Endothelial cell of umbilical vein (primary cell): Measurements from ENCODE around the gene PRKCSH. TPM values are rescaled to one million over a fixed set of nuclear protein-coding genes. Genes with fewer than 3 reads are reported as not detected.

Experiments used
- BruUV-seq: library from RNA; stranded (reverse); fragments of 400-500 nt; replicated peaks from 2 replicates; lab custom pipeline; 2021; lab: Mats Ljungman, UMichigan
- CTCF ChIA-PET: fragments of 300-600, 350-600 bp; sonication (Branson Sonifier 250); formaldehyde crosslinking; loops from one replicate; lab custom pipeline; 2021; ENCODE audit warnings: antibody characterized with exemption, inconsistent platforms; lab: Charles Lee
- POLR2A ChIA-PET: fragments of 300-600, 350-600 bp; sonication (Branson Sonifier 250); formaldehyde crosslinking; loops from one replicate; lab custom pipeline; 2021; ENCODE audit warnings: antibody characterized with exemption, inconsistent platforms; lab: Charles Lee
- DNase-seq: peaks from one replicate; pipeline ENCODE4 v3.0.0-alpha.2; 2011; ENCODE audit warnings: low read depth, low spot score
- FAIRE-seq: peaks from 2 replicates; lab custom pipeline; 2011; peaks lifted over from hg19 to GRCh38; lab: Jason Lieb, UNC
- H2AFZ ChIP-seq: 2 replicates; pipeline ENCODE4 v1.6.0; 2012; ENCODE audit warnings: low read depth, low read length, control low read depth, inconsistent platforms
- H3K27ac ChIP-seq: 2 replicates; pipeline ENCODE4 v1.5.1; 2011; ENCODE audit warnings: low read depth, mild to moderate bottlenecking, control low read depth, low read length, moderate library complexity; ENCODE audit not compliant: insufficient read depth
- H3K27me3 ChIP-seq, 2 experiments: 2 replicates each; pipeline versions ENCODE4 v1.6.0 to v1.6.1; 2011; ENCODE audit warnings: low read length in 2 of 2, mixed read lengths in 1 of 2; ENCODE audit not compliant: control insufficient read depth in 2 of 2, insufficient read depth in 2 of 2
- H3K36me3 ChIP-seq, 2 experiments: 2 replicates in 1 of 2; 3 replicates in 1 of 2; pipeline ENCODE4 v1.5.1; 2011; ENCODE audit warnings: low read length in 2 of 2, mild to moderate bottlenecking in 1 of 2, moderate library complexity in 1 of 2; ENCODE audit not compliant: control insufficient read depth in 2 of 2, insufficient read depth in 2 of 2; ENCODE audit errors: extremely low read depth in 1 of 2
- H3K4me1 ChIP-seq: 3 replicates; pipeline ENCODE4 v1.5.1; 2011; ENCODE audit warnings: mild to moderate bottlenecking, low read length; ENCODE audit not compliant: control insufficient read depth, insufficient read depth; ENCODE audit errors: extremely low read depth
- H3K4me2 ChIP-seq: 2 replicates; pipeline ENCODE4 v1.6.1; 2011; ENCODE audit warnings: low read length, control low read depth, mixed read lengths; ENCODE audit not compliant: insufficient read depth
- H3K4me3 ChIP-seq, 3 experiments: fragments of 200-600 bp in 1 of 3; sonication (generic), shearing (Covaris generic) in 1 of 3; replicated peaks in 1 of 3; 2 replicates each; pipeline ENCODE4 v1.5.1; 2011 to 2016; ENCODE audit warnings: control low read depth in 3 of 3, low read length in 3 of 3, mild to moderate bottlenecking in 2 of 3, inconsistent platforms in 1 of 3, low read depth in 1 of 3, moderate library complexity in 1 of 3; ENCODE audit not compliant: insufficient read depth in 1 of 3
- H3K79me2 ChIP-seq: 2 replicates; pipeline ENCODE4 v1.6.0; 2012; ENCODE audit warnings: low read length, inconsistent platforms; ENCODE audit not compliant: control insufficient read depth, insufficient read depth
- H3K9ac ChIP-seq: replicated peaks from 2 replicates; pipeline ENCODE3; 2011; ENCODE audit warnings: low read length, control low read depth; ENCODE audit not compliant: insufficient read depth; ENCODE audit errors: extremely low read depth
- H3K9me1 ChIP-seq: replicated peaks from 3 replicates; pipeline ENCODE4 v1.6.0; 2011; ENCODE audit warnings: mild to moderate bottlenecking, low read length; ENCODE audit not compliant: control insufficient read depth, insufficient read depth; ENCODE audit errors: extremely low read depth
- H3K9me3 ChIP-seq: replicated peaks from 2 replicates; pipeline ENCODE4 v1.5.1; 2012; ENCODE audit warnings: low read length, inconsistent platforms; ENCODE audit not compliant: control insufficient read depth, insufficient read depth
- H4K20me1 ChIP-seq: replicated peaks from 2 replicates; pipeline ENCODE3; 2011; ENCODE audit warnings: mild to moderate bottlenecking, low read length; ENCODE audit not compliant: control insufficient read depth, insufficient read depth; ENCODE audit errors: extremely low read depth
- EZH2 ChIP-seq: IDR thresholded peaks from 2 replicates; pipeline ENCODE4 v1.6.1; 2012; ENCODE audit warnings: borderline replicate concordance, low read depth, mild to moderate bottlenecking, moderate library complexity, low read length, inconsistent platforms; ENCODE audit not compliant: severe bottlenecking
- FOS ChIP-seq: IDR thresholded peaks from 2 replicates; pipeline ENCODE4 v1.6.1; 2011; ENCODE audit warnings: mild to moderate bottlenecking, low read length, moderate library complexity, borderline replicate concordance; ENCODE audit not compliant: insufficient read depth
- GATA2 ChIP-seq: IDR thresholded peaks from 2 replicates; pipeline ENCODE4 v1.7.0; 2011; ENCODE audit warnings: low read depth, mild to moderate bottlenecking, moderate library complexity, mixed read lengths, low read length; ENCODE audit not compliant: insufficient read length, insufficient read depth
- JUN ChIP-seq: IDR thresholded peaks from 2 replicates; pipeline ENCODE4 v1.6.1; 2011; ENCODE audit warnings: borderline replicate concordance, low read depth; ENCODE audit not compliant: insufficient read length, insufficient read depth
- MYC ChIP-seq: IDR thresholded peaks from one replicate; pipeline ENCODE4 v1.6.1; 2011; ENCODE audit warnings: mild to moderate bottlenecking, low read depth, low read length
- POLR2A ChIP-seq: IDR thresholded peaks from 2 replicates; pipeline ENCODE4 v1.6.1; 2012; ENCODE audit warnings: low read depth, mild to moderate bottlenecking, control low read depth, low read length
- POLR2AphosphoS5 ChIP-seq: IDR thresholded peaks from 2 replicates; pipeline ENCODE4 v1.6.1; 2012; ENCODE audit warnings: low read depth, mild to moderate bottlenecking, control low read depth, low read length, moderate library complexity; ENCODE audit not compliant: insufficient read depth
- dilution Hi-C: fragments of 300-500 bp; cut with MboI; formaldehyde crosslinking; loops from one replicate; pipeline ENCODE4 v1.15.0; 2019; ENCODE audit warnings: low sequenced_read_pairs; ENCODE audit not compliant: extremely low pct_ligation_motif_present
- intact Hi-C: fragments of 100-400 bp; cut with micrococcal nuclease; formaldehyde crosslinking; loops from one replicate; pipeline ENCODE4 v1.10.0; 2022
- polyA plus RNA-seq, 4 experiments: library from polyadenylated mRNA; depleted of rRNA in 3 of 4; stranded (reverse) in 3 of 4; unstranded in 1 of 4; fragments of >200 nt; gene quantifications; 2 replicates each; pipeline versions ENCODE4 v1.2.1 to v1.2.3, GENCODE V29; 2011 to 2012; ENCODE audit warnings: missing spikeins in 1 of 4
- total RNA-seq: library from RNA; stranded (reverse); gene quantifications from 2 replicates; pipeline ENCODE4 v1.2.3, GENCODE V29; 2021
- TF ChIP-seq, protein P1 (sequence below), 2 donors: IDR thresholded peaks; 1 replicate in 1 of 2; 2 replicates in 1 of 2; pipeline ENCODE4 v1.5.1; 2011; ENCODE audit warnings: low read length in 2 of 2, mild to moderate bottlenecking in 2 of 2, moderate library complexity in 2 of 2, control low read depth in 1 of 2, inconsistent platforms in 1 of 2, low read depth in 1 of 2; ENCODE audit not compliant: insufficient read depth in 1 of 2; ENCODE audit errors: extremely low read depth in 1 of 2
- TF ChIP-seq, protein P2 (sequence below): IDR thresholded peaks from 2 replicates; pipeline ENCODE4 v1.6.1; 2011; ENCODE audit not compliant: insufficient read depth, insufficient read length

PRKCSH gene
- total and polyA plus RNA-seq, 2 donors (not counting 3 experiments of a cell fraction or from before 2014, with no cell fraction given), result 215 to 425 TPM

GRCh38 chr19:11483366-11484111, 48.1 kb downstream of the PRKCSH start:
- H3K27ac ChIP-seq, result no peak overlapping the region
- no peaks in the 10 kb centered on the region for H3K9me1 ChIP-seq
- no peak overlapping the region for H3K9ac ChIP-seq
- DNase-seq (no peak), FAIRE-seq (no peak)
- no peak overlapping the region for H3K4me2 ChIP-seq
- intact Hi-C loops, result loop anchor here (2.0 kb wide), 1 partner anchor 241 kb away; no protein-coding TSS in a partner anchor
- no peak overlapping the region for H2AFZ ChIP-seq
- H3K27me3 ChIP-seq, result peaks cover 13 to 25% of the 10 kb centered on the region in 2 experiments
- no peaks in the 10 kb centered on the region for H3K36me3 ChIP-seq
- H3K9me3 ChIP-seq, result no peaks in the 10 kb centered on the region
- peaks cover 3% of the 10 kb centered on the region for H3K4me1 ChIP-seq
- TF ChIP-seq EZH2, result no peak
- dilution Hi-C loops, result no loop called here
- H3K79me2 ChIP-seq, result no peaks in the 10 kb centered on the region
- ChIA-PET POLR2A (no interaction called here), CTCF (interaction anchor here (1.1 to 2.5 kb wide), 19 partner anchors 9 to 448 kb away, joined by 3 to 48 read pairs (median 8); partner anchors contain the start of genes CCDC159, ELOF1, EPOR and ODAD3)
- BruUV-seq, result no TSS peak
- no peaks in the 10 kb centered on the region for H4K20me1 ChIP-seq
- no peak overlapping the region for H3K4me3 ChIP-seq

DNA sequence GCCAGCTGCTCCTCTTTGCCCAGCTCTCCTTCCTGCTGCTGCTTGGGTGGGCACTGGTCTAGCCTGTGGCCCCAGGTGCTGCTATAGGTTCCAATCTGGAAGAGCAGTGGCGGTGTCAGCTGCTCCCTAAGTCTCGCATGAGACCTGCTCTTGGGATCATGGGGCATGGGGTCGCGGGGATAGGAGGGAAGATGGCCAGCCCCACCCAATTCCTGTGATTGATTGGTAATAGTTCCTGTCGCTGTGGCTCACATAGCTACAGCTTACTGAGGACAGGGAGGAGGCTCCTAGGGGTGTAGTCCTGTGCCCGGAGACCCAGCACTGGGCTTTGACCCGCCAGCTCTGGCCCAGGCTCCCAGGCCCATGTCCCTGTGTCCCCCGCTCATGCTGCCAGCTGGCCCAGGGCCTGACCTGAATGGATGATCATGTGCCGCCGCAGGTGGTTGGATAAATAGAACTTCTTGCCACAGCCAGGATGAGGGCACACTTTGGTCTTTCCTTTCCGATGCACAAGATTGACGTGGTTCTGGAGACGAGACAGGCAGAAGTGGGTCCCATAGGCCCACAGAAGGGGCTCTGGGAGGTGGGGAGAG, 49.9 kb downstream of the PRKCSH start:
- Histone ChIP-seq H3K9me3 (no peaks in the 10 kb centered on the region), H3K9me1 (no peaks in the 10 kb centered on the region), H3K36me3 (no peaks in the 10 kb centered on the region), H3K79me2 (no peaks in the 10 kb centered on the region), H4K20me1 (no peaks in the 10 kb centered on the region), H3K27ac (no peak overlapping the region), H3K9ac (no peak overlapping the region), H2AFZ (no peak overlapping the region), H3K27me3 (peaks cover 9 to 18% of the 10 kb centered on the region in 2 experiments), H3K4me1 (peaks cover 3% of the 10 kb centered on the region), H3K4me3 (no peak overlapping the region), H3K4me2 (no peak overlapping the region)
- intact Hi-C loops, result no loop called here
- POLR2A ChIA-PET, result no interaction called here
- no peak for TF ChIP-seq JUN
- no peak for TF ChIP-seq POLR2AphosphoS5
- TF ChIP-seq EZH2, result no peak
- TF ChIP-seq MYC, result no peak
- TF ChIP-seq, protein P1, sequence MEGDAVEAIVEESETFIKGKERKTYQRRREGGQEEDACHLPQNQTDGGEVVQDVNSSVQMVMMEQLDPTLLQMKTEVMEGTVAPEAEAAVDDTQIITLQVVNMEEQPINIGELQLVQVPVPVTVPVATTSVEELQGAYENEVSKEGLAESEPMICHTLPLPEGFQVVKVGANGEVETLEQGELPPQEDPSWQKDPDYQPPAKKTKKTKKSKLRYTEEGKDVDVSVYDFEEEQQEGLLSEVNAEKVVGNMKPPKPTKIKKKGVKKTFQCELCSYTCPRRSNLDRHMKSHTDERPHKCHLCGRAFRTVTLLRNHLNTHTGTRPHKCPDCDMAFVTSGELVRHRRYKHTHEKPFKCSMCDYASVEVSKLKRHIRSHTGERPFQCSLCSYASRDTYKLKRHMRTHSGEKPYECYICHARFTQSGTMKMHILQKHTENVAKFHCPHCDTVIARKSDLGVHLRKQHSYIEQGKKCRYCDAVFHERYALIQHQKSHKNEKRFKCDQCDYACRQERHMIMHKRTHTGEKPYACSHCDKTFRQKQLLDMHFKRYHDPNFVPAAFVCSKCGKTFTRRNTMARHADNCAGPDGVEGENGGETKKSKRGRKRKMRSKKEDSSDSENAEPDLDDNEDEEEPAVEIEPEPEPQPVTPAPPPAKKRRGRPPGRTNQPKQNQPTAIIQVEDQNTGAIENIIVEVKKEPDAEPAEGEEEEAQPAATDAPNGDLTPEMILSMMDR (IDR thresholded peaks at IDR 0.05; ENCODE audit: extremely low read depth in 1 of 2, insufficient read depth in 1 of 2, low read depth in 1 of 2, low read length in 2 of 2), result no peak
- TF ChIP-seq POLR2A, result no peak
- TF ChIP-seq GATA2, result no peak
- TF ChIP-seq, protein P2, sequence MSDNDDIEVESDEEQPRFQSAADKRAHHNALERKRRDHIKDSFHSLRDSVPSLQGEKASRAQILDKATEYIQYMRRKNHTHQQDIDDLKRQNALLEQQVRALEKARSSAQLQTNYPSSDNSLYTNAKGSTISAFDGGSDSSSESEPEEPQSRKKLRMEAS, result no peak
- TF ChIP-seq FOS, result no peak
- no TSS peak for BruUV-seq
- FAIRE-seq (no peak), DNase-seq (no peak)
- CTCF ChIA-PET, result interaction anchor here (1.2 kb wide), 1 partner anchor 192 kb away, joined by 7 read pairs; no protein-coding TSS in a partner anchor
- dilution Hi-C loops, result no loop called here
